BE2C (cell line): Measurements from ENCODE around the gene SIRPG. TPM values are rescaled to one million over a fixed set of nuclear protein-coding genes. Genes with fewer than 3 reads are reported as not detected.
"Not testable (repeated sequence)": the region's sequence is repeated elsewhere in the genome, so short reads cannot be mapped to it uniquely, and the experiment has no call there.

Experiments used
- DNase-seq: peaks from one replicate; pipeline ENCODE4 v3.0.0-alpha.2; 2020
- H3K27me3 ChIP-seq: fragments of 250-450 bp; sonication (Bioruptor Pico); 2 replicates; pipeline ENCODE4 v1.5.1; 2020; ENCODE audit warnings: mild to moderate bottlenecking
- H3K36me3 ChIP-seq: fragments of 250-450 bp; sonication (Bioruptor Pico); 2 replicates; pipeline ENCODE4 v1.5.1; 2020; ENCODE audit warnings: mild to moderate bottlenecking
- H3K4me1 ChIP-seq: fragments of 250-450 bp; sonication (Bioruptor Pico); 2 replicates; pipeline ENCODE4 v1.5.1; 2020
- H3K4me3 ChIP-seq: 2 replicates; pipeline ENCODE4 v1.5.1; 2011; ENCODE audit warnings: low read depth, low read length
- H3K9me3 ChIP-seq: fragments of 250-450 bp; sonication (Bioruptor Pico); 2 replicates; pipeline ENCODE4 v1.5.1; 2020
- polyA plus RNA-seq: library from polyadenylated mRNA; unstranded; fragments of >200 nt; gene quantifications from one replicate; pipeline ENCODE4 v1.2.1, GENCODE V29; 2012; ENCODE audit warnings: low read depth, missing spikeins; ENCODE audit not compliant: insufficient read length, insufficient read depth
- TF ChIP-seq, protein P1 (sequence below): IDR thresholded peaks from 2 replicates; pipeline ENCODE4 v1.5.1; 2012; ENCODE audit warnings: mild to moderate bottlenecking, low read depth, low read length

The SIRPG gene
- polyA plus RNA-seq: not detected

DNA sequence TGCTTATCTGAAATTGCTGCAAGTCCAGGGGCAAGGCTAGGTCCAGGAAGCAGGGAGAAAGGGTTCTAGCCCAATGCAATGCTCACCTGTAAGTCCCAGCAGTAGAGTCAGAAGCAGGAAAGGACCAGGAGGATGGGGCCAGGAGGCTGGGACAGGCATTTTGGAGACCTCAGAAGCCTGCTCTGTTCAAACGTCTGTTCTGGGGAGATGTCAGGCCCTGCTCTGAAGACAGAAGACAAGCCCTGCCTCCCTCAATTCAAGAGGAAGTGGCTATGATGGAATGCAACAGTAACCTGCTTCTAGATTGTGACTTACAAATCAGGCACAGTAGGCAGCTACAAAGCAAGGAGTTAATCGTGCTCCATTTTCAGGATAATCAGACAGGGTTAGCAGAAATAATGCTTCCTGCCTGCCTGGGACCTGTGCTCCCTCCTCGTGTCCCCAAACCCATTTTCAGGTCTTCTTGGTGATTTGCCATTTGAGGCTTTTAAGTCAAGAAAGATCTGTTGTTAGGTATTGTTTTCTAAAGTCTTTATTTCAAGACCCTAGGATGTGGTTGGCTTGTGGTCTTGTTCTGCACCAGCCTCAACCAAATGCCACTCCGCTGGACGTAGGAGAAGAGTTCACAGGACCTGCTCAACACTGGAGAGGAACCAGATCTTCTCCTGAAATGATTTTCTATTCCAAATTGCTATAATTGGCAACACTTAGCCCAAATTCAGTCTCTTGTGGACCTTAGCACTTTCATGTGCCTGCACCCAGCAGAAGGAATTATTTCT lies at the start of gene SIRPG:
TSS of gene SIRPG (minus strand) at position 224 of the 779 bp plus-strand sequence. CDS start at position 159, 65 bp downstream.
- Histone ChIP-seq H3K9me3 (no peaks in the 10 kb centered on the region), H3K36me3 (no peaks in the 10 kb centered on the region), H3K4me1 (no peaks in the 10 kb centered on the region), H3K27me3 (no peaks in the 10 kb centered on the region; the same call in 1 of the 2 replicates), H3K4me3 (no peak within 1 kb of the TSS)
- no peak for DNase-seq
- TF ChIP-seq, protein P1, sequence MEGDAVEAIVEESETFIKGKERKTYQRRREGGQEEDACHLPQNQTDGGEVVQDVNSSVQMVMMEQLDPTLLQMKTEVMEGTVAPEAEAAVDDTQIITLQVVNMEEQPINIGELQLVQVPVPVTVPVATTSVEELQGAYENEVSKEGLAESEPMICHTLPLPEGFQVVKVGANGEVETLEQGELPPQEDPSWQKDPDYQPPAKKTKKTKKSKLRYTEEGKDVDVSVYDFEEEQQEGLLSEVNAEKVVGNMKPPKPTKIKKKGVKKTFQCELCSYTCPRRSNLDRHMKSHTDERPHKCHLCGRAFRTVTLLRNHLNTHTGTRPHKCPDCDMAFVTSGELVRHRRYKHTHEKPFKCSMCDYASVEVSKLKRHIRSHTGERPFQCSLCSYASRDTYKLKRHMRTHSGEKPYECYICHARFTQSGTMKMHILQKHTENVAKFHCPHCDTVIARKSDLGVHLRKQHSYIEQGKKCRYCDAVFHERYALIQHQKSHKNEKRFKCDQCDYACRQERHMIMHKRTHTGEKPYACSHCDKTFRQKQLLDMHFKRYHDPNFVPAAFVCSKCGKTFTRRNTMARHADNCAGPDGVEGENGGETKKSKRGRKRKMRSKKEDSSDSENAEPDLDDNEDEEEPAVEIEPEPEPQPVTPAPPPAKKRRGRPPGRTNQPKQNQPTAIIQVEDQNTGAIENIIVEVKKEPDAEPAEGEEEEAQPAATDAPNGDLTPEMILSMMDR: no peak

- H3K9me3 ChIP-seq, H3K27me3 ChIP-seq, H3K4me1 ChIP-seq, H3K36me3 ChIP-seq, H3K4me3 ChIP-seq, DNase-seq: not testable (repeated sequence)
Measured at GRCh38 chr20:1706887-1707286, 49.3 kb upstream of the SIRPG start.

DNA sequence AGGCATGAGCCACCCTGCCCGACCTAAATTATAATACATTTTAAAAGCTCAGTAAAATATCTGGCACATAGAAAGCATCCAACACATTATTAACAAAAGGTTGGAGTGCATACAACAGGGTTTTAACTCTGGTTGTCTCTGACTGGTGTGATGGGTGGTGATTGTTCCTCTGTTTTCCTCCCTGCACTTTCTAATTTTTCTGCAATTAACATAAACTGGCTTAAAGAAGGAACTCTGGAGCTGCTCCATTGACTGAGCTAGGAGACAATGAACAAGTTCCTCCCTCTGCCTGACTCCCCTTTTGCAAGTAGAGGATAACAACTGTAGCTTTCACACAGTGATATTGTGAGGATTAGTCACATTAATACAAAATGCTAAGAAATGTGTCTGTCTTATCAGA lies 48.5 kb upstream of the SIRPG start:
- H3K27me3 ChIP-seq: no peaks in the 10 kb centered on the region

DNA sequence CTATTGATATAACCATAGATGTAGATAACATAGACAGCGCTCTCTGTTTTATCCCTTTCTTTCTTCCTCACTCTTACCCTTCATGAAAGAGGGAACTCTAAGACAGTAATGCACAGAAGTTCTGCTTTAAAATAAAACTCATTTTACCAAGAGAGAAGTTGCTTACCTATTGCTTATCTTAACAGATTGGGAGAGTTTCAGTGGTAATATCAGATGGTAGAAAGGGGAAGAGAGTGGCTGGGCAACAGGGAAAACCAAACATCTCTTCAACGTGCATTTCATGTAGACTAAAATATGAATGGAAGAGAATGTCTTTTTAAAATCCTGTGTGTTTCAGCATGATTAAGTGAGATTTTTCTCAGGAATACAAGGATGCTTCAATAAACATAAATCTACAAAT lies 45.3 kb upstream of the SIRPG start:
- no peaks in the 10 kb centered on the region for H3K27me3 ChIP-seq
- TF ChIP-seq, protein P1: no peak
- H3K9me3 ChIP-seq: no peaks in the 10 kb centered on the region
- no peaks in the 10 kb centered on the region for H3K4me1 ChIP-seq
- H3K4me3 ChIP-seq: no peak overlapping the region
- DNase-seq: no peak
- no peaks in the 10 kb centered on the region for H3K36me3 ChIP-seq

More for the DNA sequence above, 48.5 kb upstream of the SIRPG start:
- Histone ChIP-seq H3K4me1 (no peaks in the 10 kb centered on the region), H3K4me3 (no peak overlapping the region), H3K9me3 (no peaks in the 10 kb centered on the region), H3K36me3 (no peaks in the 10 kb centered on the region)
- TF ChIP-seq, protein P1: no peak
- no peak for DNase-seq

DNA sequence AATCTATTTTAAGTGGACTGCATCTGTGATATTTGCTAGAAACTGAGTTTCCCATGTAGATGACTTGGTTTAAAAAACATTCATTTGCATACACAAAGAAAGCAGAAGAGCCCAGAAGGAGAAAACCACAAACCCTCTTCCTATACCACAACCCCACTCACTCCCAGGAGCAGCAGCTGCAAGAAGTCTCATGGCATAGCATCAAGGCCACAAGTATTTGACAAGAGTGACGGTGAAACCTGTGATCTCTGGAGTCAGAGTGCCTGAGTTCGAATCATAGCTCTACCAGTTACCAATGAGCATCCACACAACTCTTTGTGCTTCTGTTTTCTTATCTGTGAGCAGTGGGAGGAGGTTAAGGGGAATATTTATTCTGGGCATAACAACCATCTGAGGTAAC lies 44.7 kb upstream of the SIRPG start:
- H3K4me1 ChIP-seq: no peaks in the 10 kb centered on the region
- no peak overlapping the region for H3K4me3 ChIP-seq
- TF ChIP-seq, protein P1: no peak
- DNase-seq: no peak
- no peaks in the 10 kb centered on the region for H3K27me3 ChIP-seq
- H3K9me3 ChIP-seq: no peaks in the 10 kb centered on the region
- H3K36me3 ChIP-seq: no peaks in the 10 kb centered on the region

DNA sequence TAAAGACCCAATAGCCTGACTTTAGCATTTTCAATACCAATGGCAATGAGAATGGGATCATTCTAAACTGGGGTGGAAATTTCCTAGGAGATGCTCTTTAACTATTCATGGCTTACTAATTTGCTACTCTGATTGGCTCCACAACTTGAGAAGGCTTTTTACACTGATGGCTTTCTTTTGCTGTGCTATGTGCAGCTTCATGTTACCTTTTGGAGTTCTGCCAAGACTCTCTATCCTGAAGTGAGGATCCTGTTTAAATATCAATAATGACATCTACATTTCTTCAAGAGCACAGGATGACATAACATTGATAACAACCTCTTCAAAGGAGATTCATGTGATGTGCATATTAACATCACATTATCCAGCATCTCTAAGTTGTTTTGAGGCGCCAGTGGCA lies 43.4 kb upstream of the SIRPG start:
- Histone ChIP-seq H3K9me3 (no peaks in the 10 kb centered on the region), H3K27me3 (no peaks in the 10 kb centered on the region), H3K4me1 (no peaks in the 10 kb centered on the region), H3K36me3 (no peaks in the 10 kb centered on the region), H3K4me3 (no peak overlapping the region)
- TF ChIP-seq, protein P1: no peak
- no peak for DNase-seq
